ENCODE results near the gene SEMA4D.

DNA sequence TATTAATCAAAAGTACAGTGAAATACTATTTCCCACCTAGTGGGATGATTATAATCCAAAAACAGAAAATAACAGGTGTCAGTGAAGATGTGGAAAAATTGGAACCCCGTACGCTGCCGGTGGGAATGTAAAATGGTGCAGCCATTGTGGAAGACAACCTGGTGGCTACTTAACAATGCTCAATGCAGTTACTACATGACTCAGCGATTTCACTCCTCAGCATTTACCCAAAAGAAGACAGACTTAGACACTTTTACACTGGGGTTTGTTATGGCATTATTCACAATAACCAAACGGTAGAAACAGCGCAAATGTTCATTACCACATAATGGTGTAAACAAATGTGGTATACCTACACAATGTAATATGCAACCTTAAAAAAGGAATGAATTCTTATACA lies 155.7 kb downstream of the SEMA4D start:
- no peak for TF ChIP-seq FOXM1 (IDR thresholded peaks at IDR 0.05; ENCODE audit: borderline replicate concordance, low read depth)
- no peak for TF ChIP-seq NFIC (IDR thresholded peaks at IDR 0.05)

Measured in Ishikawa (cell line).